HG03442 (cell line): ENCODE measurements around the gene ELOB.

Source experiments
- ATAC-seq: cut with Tn5 transposase; IDR thresholded peaks from one replicate; pipeline ENCODE4 v1.9.1; 2021; ENCODE audit warnings: mild to moderate bottlenecking, moderate library complexity; ENCODE audit not compliant: unreplicated experiment

ELOB gene

GRCh38 chr16:2811703-2812471, 34.8 kb upstream of the ELOB start:
- no peak for ATAC-seq

DNA sequence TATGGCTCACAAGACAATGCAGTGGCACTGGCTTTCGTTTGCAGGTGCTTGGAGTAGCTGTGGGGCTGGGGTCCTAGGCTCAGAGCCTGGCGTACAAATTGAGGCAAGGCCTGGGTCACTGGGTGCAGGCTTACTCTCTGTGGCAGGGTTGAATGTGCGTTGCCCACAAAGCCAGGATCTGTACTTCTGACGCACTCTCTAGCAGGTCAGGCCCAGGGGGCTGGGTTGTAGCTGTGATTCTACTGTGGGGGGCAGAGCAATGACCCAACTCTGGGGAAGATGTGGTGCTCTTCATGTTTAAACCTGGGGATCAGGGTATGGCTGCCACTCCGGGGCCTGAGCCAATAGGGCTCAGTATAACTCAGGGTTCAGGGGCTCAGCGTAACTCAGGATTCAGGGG, 33.6 kb upstream of the ELOB start:
- ATAC-seq = no peak

DNA sequence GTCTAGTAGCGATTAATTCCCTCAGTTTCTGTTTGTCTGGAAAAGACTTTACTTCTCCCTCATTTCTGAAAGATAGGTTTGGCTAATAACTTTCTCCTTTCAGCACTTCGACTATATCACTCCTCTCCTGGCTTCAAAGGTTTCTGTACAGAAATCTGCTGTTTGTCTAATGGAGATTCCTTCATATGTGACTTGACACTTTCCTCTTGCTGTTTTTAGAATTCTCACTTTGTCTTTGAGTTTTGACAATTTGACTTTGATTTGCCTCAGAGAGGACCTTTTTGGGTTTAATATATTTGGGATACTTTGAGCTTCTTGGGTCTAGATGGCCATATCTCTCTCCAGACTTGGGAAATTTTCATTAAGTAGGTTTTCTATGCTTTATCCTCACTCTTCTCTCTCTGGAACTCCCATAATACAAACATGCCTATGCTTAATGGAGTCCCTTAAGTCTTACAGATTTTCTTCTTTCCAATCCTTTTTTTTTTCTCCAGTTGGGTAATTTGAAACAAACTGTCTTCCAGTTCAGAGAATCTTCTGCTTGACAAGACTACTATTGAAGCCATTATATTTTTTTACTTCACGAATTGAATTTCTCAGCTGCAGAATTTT, 32.2 kb upstream of the ELOB start:
- ATAC-seq = no peak

- no peak for ATAC-seq
Measured at GRCh38 chr16:2808181-2808580, 31.1 kb upstream of the ELOB start.

GRCh38 chr16:2806286-2806685, 29.2 kb upstream of the ELOB start:
- no peak for ATAC-seq

DNA sequence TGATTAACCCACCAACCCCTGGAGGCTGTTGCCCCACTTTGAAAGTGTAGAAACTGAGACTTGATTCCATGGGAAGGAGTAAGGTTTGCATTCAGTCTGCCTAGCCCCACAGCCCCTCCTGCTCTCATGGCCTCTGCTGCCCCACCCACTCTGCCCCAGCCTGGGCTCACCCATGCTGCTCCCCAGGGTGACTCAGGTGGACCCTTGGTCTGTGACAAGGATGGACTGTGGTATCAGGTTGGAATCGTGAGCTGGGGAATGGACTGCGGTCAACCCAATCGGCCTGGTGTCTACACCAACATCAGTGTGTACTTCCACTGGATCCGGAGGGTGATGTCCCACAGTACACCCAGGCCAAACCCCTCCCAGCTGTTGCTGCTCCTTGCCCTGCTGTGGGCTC, 27.6 kb upstream of the ELOB start:
- no peak for ATAC-seq

DNA sequence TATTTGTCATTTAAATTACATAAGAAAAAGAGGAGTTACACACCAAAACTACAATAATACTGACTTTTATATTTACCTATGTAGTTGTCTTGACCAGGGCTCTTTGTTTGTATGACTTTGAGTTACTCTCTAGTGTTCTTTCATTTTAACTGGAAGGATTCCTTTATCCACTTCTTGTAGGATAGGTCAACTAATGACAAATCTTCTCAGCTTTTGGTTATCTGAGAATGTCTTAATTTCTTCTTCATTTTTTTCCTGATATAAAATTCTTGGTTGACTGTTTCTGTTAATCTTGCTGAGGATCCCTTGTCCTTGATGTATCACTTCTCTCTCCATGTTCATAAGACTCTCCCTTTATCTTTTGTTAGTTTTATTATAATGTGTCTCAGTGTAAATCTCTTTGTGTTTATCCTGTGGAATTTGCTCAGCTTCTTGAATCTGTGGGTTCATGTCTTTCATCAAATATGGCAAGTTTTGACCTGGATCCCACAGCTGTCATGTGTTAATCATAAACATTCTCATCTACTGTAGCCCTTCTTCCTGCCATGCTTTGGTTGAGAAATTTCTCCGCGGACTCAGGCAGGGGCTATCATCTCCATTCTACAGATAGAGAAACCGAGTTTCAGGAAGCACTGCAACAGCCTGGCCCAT, 26.6 kb upstream of the ELOB start:
- ATAC-seq = no peak

GRCh38 chr16:2799859-2800226, 22.8 kb upstream of the ELOB start:
- ATAC-seq = no peak

GRCh38 chr16:2799205-2799858, 22.3 kb upstream of the ELOB start:
- no peak for ATAC-seq

GRCh38 chr16:2798723-2799204, 21.7 kb upstream of the ELOB start:
- ATAC-seq = no peak

DNA sequence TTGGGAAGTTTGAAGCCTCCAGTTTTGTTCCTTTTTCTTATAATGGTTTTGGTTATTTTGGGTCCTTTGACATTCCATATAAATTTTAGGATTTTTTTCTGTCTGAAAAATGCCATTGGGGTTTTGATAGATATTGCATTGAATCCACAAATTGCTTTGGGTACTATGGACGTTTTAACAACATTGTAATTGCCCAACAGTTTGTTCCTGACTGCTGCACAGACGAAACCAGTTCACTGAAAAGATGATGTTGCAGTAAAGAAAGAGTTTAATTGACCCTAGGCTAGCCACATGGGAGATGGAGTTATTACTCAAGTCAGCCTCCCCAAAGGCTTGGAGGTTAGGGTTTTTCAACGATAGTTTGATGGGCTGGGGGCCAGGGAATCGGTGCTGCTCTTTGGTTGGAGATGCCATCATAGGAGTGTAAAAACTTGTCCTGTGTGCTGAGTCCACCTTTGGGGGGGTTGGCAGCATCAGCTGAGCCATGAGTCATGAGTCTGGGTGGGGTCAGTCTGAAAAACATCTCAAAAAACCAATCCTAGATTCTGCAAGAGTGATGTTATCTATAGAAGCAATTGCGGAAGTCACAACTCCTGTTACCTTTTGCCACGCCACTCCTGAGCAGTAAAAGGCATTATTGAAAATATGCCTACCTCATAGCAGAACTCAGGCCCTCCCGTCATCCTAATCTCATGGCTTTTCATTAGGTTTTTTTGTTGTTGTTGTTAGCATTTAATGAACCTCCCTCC, 18.5 kb upstream of the ELOB start:
- no peak for ATAC-seq

- ATAC-seq = no peak
Measured at GRCh38 chr16:2792940-2793339, 15.9 kb upstream of the ELOB start.

DNA sequence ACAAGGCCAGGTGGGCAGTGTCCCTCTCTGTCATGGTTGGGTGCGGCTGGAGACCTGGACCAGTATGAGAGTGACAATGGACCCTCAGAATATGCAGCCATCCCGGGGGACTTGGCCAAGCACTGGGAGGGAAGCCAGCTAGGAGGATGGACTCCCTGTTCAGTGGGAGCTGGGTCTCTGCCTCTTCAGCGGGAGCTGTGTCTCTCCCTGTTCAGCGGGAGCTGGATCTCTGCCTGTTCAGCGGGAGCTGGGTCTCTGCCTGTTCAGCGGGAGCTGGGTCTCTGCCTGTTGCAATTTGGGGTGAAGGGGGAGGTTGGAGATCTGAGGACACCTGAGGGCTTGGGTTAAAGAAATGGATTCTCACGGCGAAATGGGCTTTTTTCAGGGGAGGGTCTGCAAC, 14.1 kb upstream of the ELOB start:
- no peak for ATAC-seq

- no peak for ATAC-seq
Measured at GRCh38 chr16:2790631-2791030, 13.6 kb upstream of the ELOB start.

- ATAC-seq = no peak
Measured at GRCh38 chr16:2787961-2788360, 10.9 kb upstream of the ELOB start.

- no peak for ATAC-seq
Measured at GRCh38 chr16:2787406-2787805, 10.3 kb upstream of the ELOB start, which contains the start of gene PRSS33. Gene PRSS33 (minus strand): TSS chr16:2787560. CDS start chr16:2786547, 1,013 bp downstream.

DNA sequence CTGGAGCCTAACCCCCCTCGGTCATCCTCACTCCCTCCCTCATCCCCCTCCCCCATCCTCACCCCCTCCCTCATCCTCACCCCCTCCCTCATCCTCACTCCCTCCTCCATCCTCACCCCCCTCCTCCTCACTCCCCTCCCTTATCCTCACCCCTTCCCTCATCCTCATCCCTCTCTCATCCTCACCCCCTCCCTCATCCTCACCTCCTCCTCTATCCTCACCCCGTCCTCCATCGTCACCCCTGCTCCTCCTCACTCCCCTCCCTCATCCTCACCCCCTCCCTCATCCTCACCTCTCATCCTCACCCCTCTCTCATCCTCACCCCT, 9.7 kb upstream of the ELOB start:
- no peak for ATAC-seq

DNA sequence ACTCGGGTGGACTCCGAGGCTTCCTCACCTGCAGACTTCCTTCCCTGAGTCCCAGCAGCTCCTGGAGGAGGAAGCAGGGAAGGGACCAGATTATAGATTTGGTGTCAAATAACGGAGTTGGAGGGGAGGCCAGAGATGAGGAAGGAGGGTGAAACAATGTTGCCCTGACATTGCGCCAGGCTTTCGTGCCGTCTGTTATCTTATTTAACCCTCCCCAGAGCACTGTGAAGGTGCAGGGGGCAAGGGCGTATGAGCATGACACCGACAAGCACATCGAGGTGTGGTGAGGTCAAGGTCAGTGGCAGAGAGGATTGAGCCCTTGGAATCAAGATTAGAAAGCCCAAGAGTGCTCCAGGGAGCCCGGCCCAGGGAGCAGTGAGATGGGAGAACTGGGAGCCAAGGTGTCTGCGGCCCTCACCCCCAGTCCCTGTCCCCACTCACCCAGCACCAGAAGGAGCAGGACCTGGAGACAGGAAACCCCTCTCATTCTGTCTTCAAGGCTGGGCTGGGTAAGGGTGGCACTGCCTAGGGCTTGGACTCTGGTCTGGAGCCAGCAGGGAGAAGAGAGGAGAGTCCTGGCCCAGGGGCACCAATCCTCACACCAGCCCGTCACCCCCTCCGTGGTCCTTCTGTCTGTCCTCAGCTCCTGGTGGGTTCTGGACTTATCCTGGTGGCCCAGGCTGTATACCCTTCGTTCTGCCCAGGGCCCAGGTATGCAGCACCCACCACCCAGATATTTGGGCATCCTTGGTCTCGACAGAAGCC, 9.2 kb upstream of the ELOB start:
- no peak for ATAC-seq

- ATAC-seq = no peak
Measured at GRCh38 chr16:2785101-2785991, 8.3 kb upstream of the ELOB start.
